ENCODE measurements around the gene GDF7. TPM values are rescaled to one million over a fixed set of nuclear protein-coding genes. Genes with fewer than 3 reads are reported as not detected.

Gene GDF7
- total RNA-seq, 1 donor from 2014 or later, result 24.3 TPM

- Mint-ChIP-seq H3K9me3 (no peaks in the 10 kb centered on the region), H3K27ac (no peak overlapping the region), H3K36me3 (no peaks in the 10 kb centered on the region), H3K4me3 (no peak overlapping the region), H3K4me1 (ENCODE audit: unreplicated experiment) (peaks cover 9% of the 10 kb centered on the region), H3K27me3 (peaks cover 45% of the 10 kb centered on the region)
- no peak for TF ChIP-seq CTCF (conservative IDR thresholded peaks at IDR 0.05)
- no peak for DNase-seq (ENCODE audit: extremely low spot score, unreplicated experiment)
Measured at GRCh38 chr2:20654535-20654813, 12.5 kb upstream of the GDF7 start.

GRCh38 chr2:20656561-20656960 lies 10.4 kb upstream of the GDF7 start:
- Mint-ChIP-seq H3K36me3 (no peaks in the 10 kb centered on the region), H3K9me3 (no peaks in the 10 kb centered on the region), H3K27ac (no peak overlapping the region), H3K4me1 (ENCODE audit: unreplicated experiment) (no peaks in the 10 kb centered on the region), H3K4me3 (no peak overlapping the region), H3K27me3 (peaks cover 65% of the 10 kb centered on the region)
- TF ChIP-seq CTCF (conservative IDR thresholded peaks at IDR 0.05), result no peak
- DNase-seq (ENCODE audit: extremely low spot score, unreplicated experiment), result no peak

GRCh38 chr2:20657522-20658235 lies 9.3 kb upstream of the GDF7 start:
- Mint-ChIP-seq H3K27me3 (peaks cover 76% of the 10 kb centered on the region), H3K9me3 (no peaks in the 10 kb centered on the region), H3K4me3 (no peak overlapping the region), H3K36me3 (no peaks in the 10 kb centered on the region), H3K27ac (no peak overlapping the region), H3K4me1 (ENCODE audit: unreplicated experiment) (no peaks in the 10 kb centered on the region)
- no peak for TF ChIP-seq CTCF (conservative IDR thresholded peaks at IDR 0.05)
- no peak for DNase-seq (ENCODE audit: extremely low spot score, unreplicated experiment)

- H3K4me1 Mint-ChIP-seq (ENCODE audit: unreplicated experiment), result no peaks in the 10 kb centered on the region
- H3K27me3 Mint-ChIP-seq, result peaks cover 92% of the 10 kb centered on the region
- peak overlapping the region; percentile 78 for H3K27ac Mint-ChIP-seq
- TF ChIP-seq CTCF (conservative IDR thresholded peaks at IDR 0.05), result no peak
- no peak for DNase-seq (ENCODE audit: extremely low spot score, unreplicated experiment)
- H3K36me3 Mint-ChIP-seq, result no peaks in the 10 kb centered on the region
- H3K4me3 Mint-ChIP-seq, result no peak overlapping the region
- H3K9me3 Mint-ChIP-seq, result no peaks in the 10 kb centered on the region
Measured at GRCh38 chr2:20660506-20661420, 6.2 kb upstream of the GDF7 start.

GRCh38 chr2:20661421-20662307 lies 5.3 kb upstream of the GDF7 start:
- no peak overlapping the region for H3K4me3 Mint-ChIP-seq
- peak; percentile 99 for TF ChIP-seq CTCF (conservative IDR thresholded peaks at IDR 0.05)
- no peak for DNase-seq (ENCODE audit: extremely low spot score, unreplicated experiment)
- no peaks in the 10 kb centered on the region for H3K4me1 Mint-ChIP-seq (ENCODE audit: unreplicated experiment)
- peak overlapping the region; percentile 78 for H3K27ac Mint-ChIP-seq
- no peaks in the 10 kb centered on the region for H3K9me3 Mint-ChIP-seq
- no peaks in the 10 kb centered on the region for H3K36me3 Mint-ChIP-seq
- H3K27me3 Mint-ChIP-seq, result peaks cover 94% of the 10 kb centered on the region

Measured in type B pancreatic cell (in vitro differentiated cells).